Thoracic aorta (tissue), 2 donors: ENCODE data around the gene CNNM3. TPM values are rescaled to one million over a fixed set of nuclear protein-coding genes. Genes with fewer than 3 reads are reported as not detected.

Experiments
- ATAC-seq: fragments of 150-250 bp; one replicate; pipeline ENCODE4 v1.8.0; 2017; ENCODE audit warnings: low read depth; ENCODE audit not compliant: insufficient number of reproducible peaks, low FRiP score
- DNase-seq: peaks from one replicate; pipeline ENCODE4 v3.0.0-alpha.2; 2020; ENCODE audit warnings: low spot score
- H3K27ac ChIP-seq, 2 donors: fragments of 200-600 bp; sonication (generic); 1 replicate in 1 of 2; 2 replicates in 1 of 2; pipeline ENCODE4 v1.5.1; 2016; ENCODE audit warnings: mild to moderate bottlenecking in 2 of 2, moderate library complexity in 2 of 2
- H3K27me3 ChIP-seq: fragments of 200-600 bp; sonication (generic); replicated peaks from 2 replicates; pipeline ENCODE4 v1.6.0; 2016; ENCODE audit warnings: mild to moderate bottlenecking; ENCODE audit not compliant: insufficient read depth
- H3K36me3 ChIP-seq: fragments of 200-600 bp; sonication (generic); one replicate; pipeline ENCODE4 v1.5.1; 2016
- H3K4me1 ChIP-seq, 2 donors: fragments of 200-600 bp; sonication (generic); 1 replicate in 1 of 2; 2 replicates in 1 of 2; pipeline versions ENCODE4 v1.5.1 to v1.6.0; 2016; ENCODE audit warnings: low read depth in 2 of 2, mild to moderate bottlenecking in 1 of 2; ENCODE audit not compliant: control insufficient read depth in 1 of 2
- H3K4me3 ChIP-seq: fragments of 200-600 bp; sonication (generic); 2 replicates; pipeline ENCODE4 v1.5.1; 2016; ENCODE audit warnings: mild to moderate bottlenecking
- H3K9me3 ChIP-seq: fragments of 200-600 bp; sonication (generic); 2 replicates; pipeline ENCODE4 v1.5.1; 2016
- CTCF ChIP-seq: fragments of 200-600 bp; sonication (generic); IDR thresholded peaks from one replicate; pipeline ENCODE4 v1.5.1; 2019; ENCODE audit warnings: antibody characterized with exemption
- total RNA-seq, 2 donors: library from RNA; depleted of rRNA; stranded (reverse); fragments of >200 nt; gene quantifications; one replicate each; pipeline versions ENCODE4 v1.1.0 to v1.2.3, GENCODE V29; 2016

CNNM3 gene
- total RNA-seq, 2 donors from 2014 or later = 11.5 to 14.3 TPM

DNA sequence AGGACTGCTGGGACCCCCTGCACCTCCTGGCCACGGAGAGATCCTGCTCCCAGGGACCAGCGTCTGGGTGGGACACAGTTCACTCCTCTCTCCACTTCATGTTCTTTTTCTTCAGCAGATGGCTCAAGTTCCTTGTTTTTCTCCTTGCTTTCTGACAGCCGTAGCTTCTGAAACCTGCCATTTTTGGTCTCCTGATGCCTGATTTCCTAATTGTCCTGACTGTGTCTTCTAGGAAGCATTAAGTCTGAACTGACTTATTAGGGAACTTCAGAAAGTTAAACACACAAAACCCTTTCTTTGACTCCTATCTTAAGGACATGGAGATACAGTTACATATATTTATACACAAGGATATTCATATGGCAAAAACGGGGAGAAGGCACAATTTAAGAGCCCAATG is 32.7 kb upstream of the CNNM3 start:
- Histone ChIP-seq H3K9me3 (no peaks in the 10 kb centered on the region), H3K4me1 (peaks cover 19 to 22% of the 10 kb centered on the region in 2 donors), H3K27me3 (no peaks in the 10 kb centered on the region), H3K4me3 (no peak overlapping the region), H3K36me3 (no peaks in the 10 kb centered on the region), H3K27ac (no peak overlapping the region)
- no peak for DNase-seq
- no peak for TF ChIP-seq CTCF
- ATAC-seq = no peak

GRCh38 chr2:96787411-96787810 is 28.7 kb upstream of the CNNM3 start:
- DNase-seq (no peak), ATAC-seq (no peak)
- H3K9me3 ChIP-seq = no peaks in the 10 kb centered on the region
- H3K27me3 ChIP-seq = no peaks in the 10 kb centered on the region
- no peaks in the 10 kb centered on the region for H3K36me3 ChIP-seq
- peak overlapping the region; percentile 30 to 45 for H3K27ac ChIP-seq
- peaks cover 25 to 33% of the 10 kb centered on the region in 2 donors for H3K4me1 ChIP-seq
- no peak for TF ChIP-seq CTCF
- no peak overlapping the region for H3K4me3 ChIP-seq

- H3K4me1 ChIP-seq = peaks cover 25 to 33% of the 10 kb centered on the region in 2 donors
- ATAC-seq (peak; percentile 64), DNase-seq (peak; percentile 24)
- peak overlapping the region; percentile 30 to 45 for H3K27ac ChIP-seq
- H3K36me3 ChIP-seq = no peaks in the 10 kb centered on the region
- no peaks in the 10 kb centered on the region for H3K9me3 ChIP-seq
- H3K27me3 ChIP-seq = no peaks in the 10 kb centered on the region
- H3K4me3 ChIP-seq = peak overlapping the region; percentile 10
- no peak for TF ChIP-seq CTCF
These were observed 27.4 kb upstream of the CNNM3 start for GRCh38 chr2:96788442-96789244.

DNA sequence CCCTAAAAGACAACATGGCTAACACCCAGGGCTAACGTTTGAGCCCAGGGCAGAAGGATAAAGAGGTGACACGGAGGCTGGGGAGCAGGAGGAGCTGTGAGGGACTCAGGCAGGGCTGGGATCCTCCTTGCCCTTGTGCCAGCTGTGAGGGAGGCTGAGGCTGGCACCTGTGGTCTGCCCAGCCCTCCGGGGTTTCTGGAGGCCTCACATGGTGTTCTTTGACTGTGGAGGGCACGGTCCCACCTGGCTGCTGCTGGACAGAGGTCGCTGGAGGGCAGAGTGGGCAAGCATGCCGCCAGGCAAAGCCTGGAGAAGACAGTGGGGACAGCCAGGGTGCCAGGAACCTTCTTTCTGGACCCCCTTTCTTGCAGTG is 26.8 kb upstream of the CNNM3 start:
- Histone ChIP-seq H3K27ac (no peak overlapping the region), H3K4me3 (no peak overlapping the region), H3K27me3 (no peaks in the 10 kb centered on the region), H3K4me1 (peaks cover 25 to 33% of the 10 kb centered on the region in 2 donors), H3K9me3 (no peaks in the 10 kb centered on the region), H3K36me3 (no peaks in the 10 kb centered on the region)
- no peak for TF ChIP-seq CTCF
- DNase-seq (no peak), ATAC-seq (no peak)

DNA sequence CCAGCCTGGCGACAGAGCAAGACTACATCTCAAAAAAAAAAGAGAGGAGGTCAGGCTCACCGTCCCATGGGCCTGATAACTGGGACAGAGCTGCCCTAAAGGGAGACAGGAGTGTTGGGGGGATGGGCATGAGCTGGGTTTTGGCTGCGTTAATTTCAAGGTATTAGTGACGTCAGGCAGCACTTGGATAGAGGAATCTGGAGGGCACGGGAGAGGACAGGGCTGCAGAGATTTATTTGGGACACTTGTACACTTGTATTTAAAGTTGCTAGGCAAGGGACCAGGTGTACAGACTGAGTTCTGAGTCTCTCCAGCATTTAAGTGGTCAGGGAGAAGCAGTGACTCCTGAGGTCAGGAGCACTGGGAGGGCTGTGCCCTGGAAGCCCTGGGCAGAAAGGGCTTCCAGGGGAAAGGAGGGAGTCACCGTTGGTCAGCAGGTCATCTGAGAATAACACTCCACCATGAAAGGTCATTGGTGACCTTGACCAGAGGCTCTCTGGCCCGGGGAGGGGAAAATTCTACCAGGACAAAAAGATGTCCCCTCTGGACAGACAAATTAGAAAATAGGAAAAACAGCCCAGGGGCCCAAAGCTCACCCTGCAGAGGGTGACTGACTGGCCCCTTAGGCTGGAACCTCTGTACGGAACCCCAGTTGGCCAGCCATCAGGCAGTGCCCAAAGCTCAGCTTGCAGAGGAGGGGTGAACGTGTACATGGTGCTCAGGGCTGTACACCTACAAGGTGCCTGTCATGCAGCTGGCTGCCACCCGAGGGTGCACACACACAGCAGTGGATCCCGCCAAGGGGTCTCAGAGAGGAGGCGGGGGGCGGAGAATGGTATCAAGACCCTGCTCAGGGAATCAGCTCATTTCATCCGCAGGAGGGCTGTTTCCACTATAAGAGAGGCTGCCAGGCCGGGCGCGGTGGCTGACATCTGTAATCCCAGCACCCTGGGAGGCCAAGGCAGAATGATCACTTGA is 23.0 kb upstream of the CNNM3 start:
- TF ChIP-seq CTCF = no peak
- Histone ChIP-seq H3K4me3 (no peak overlapping the region), H3K9me3 (no peaks in the 10 kb centered on the region), H3K36me3 (peaks cover 6% of the 10 kb centered on the region), H3K27ac (no peak overlapping the region), H3K4me1 (peaks cover 8 to 14% of the 10 kb centered on the region in 2 donors), H3K27me3 (no peaks in the 10 kb centered on the region)
- ATAC-seq (no peak), DNase-seq (no peak)
